Neutrophil (primary cell): Measurements from ENCODE around the gene DYRK1A.

Source experiments
- H3K27ac ChIP-seq: fragments of 200-600 bp; sonication (generic); 2 replicates; pipeline ENCODE4 v1.5.1; 2016; ENCODE audit warnings: mild to moderate bottlenecking, moderate library complexity
- H3K27me3 ChIP-seq: fragments of 200-600 bp; sonication (generic); 2 replicates; pipeline ENCODE4 v1.6.0; 2016; ENCODE audit warnings: mild to moderate bottlenecking
- H3K36me3 ChIP-seq: fragments of 200-600 bp; sonication (generic); 2 replicates; pipeline ENCODE4 v1.5.1; 2017
- H3K4me1 ChIP-seq, 2 experiments: fragments of 200-600 bp in 1 of 2; sonication (generic) in 1 of 2; 1 replicate in 1 of 2; 2 replicates in 1 of 2; pipeline versions ENCODE4 v1.5.1 to v1.6.1; 2013 to 2016; ENCODE audit warnings: low read depth in 1 of 2, low read length in 1 of 2, mild to moderate bottlenecking in 1 of 2, moderate library complexity in 1 of 2; ENCODE audit not compliant: control insufficient read depth in 1 of 2, insufficient read depth in 1 of 2
- H3K4me3 ChIP-seq, 2 experiments: fragments of 200-600 bp in 1 of 2; sonication (generic) in 1 of 2; 1 replicate in 1 of 2; 2 replicates in 1 of 2; pipeline ENCODE4 v1.5.1; 2013 to 2016; ENCODE audit warnings: low read depth in 1 of 2, low read length in 1 of 2, mild to moderate bottlenecking in 1 of 2, moderate library complexity in 1 of 2
- H3K9me3 ChIP-seq: fragments of 200-600 bp; sonication (generic); 2 replicates; pipeline ENCODE4 v1.5.1; 2016
- TF ChIP-seq, protein P1 (sequence below): fragments of 200-600 bp; sonication (generic); IDR thresholded peaks from 2 replicates; pipeline ENCODE4 v1.5.1; 2016; ENCODE audit warnings: antibody characterized with exemption

The DYRK1A gene

DNA sequence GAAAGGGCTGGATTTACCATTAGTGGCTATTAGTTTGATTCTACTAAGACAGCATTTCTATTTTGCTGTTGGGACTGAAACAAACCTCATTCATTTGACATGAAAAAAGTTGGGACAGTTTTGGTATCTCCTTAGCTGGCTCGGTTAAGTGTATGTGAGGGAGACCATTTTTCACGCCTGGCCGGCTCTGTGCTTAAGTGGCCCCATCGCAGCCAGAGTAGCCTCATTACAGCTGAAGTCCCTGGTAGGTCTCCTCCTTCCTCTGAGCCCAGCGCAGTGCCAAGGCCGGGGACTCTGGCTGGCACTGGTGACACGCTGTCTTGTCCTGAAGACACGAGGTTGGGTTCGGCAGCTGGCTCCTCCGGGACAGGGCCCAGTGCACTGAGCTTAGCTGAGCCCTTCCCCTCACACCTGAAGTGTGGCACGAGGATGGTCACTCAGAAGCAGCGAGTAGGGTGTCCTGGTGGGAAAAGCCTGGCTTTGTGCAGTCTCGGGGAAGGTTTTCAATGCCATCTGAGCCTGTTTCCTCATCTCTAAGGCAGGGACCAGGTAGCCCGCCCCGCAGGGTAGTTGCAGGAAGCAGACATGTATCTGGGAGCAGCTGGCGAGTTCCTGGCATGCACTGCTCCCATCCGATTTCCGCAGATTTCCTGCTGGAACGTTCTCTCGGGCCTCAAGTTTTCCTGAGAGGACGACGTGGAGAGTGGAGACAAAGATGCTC lies 196.5 kb downstream of the DYRK1A start:
- TF ChIP-seq, protein P1, sequence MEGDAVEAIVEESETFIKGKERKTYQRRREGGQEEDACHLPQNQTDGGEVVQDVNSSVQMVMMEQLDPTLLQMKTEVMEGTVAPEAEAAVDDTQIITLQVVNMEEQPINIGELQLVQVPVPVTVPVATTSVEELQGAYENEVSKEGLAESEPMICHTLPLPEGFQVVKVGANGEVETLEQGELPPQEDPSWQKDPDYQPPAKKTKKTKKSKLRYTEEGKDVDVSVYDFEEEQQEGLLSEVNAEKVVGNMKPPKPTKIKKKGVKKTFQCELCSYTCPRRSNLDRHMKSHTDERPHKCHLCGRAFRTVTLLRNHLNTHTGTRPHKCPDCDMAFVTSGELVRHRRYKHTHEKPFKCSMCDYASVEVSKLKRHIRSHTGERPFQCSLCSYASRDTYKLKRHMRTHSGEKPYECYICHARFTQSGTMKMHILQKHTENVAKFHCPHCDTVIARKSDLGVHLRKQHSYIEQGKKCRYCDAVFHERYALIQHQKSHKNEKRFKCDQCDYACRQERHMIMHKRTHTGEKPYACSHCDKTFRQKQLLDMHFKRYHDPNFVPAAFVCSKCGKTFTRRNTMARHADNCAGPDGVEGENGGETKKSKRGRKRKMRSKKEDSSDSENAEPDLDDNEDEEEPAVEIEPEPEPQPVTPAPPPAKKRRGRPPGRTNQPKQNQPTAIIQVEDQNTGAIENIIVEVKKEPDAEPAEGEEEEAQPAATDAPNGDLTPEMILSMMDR: no peak
- Histone ChIP-seq H3K4me3 (peak overlapping the region; percentile 77 to 81), H3K27ac (peak overlapping the region; percentile 44), H3K9me3 (no peaks in the 10 kb centered on the region), H3K4me1 (peaks cover 15 to 16% of the 10 kb centered on the region in 2 experiments), H3K36me3 (no peaks in the 10 kb centered on the region), H3K27me3 (peaks cover 2% of the 10 kb centered on the region)

DNA sequence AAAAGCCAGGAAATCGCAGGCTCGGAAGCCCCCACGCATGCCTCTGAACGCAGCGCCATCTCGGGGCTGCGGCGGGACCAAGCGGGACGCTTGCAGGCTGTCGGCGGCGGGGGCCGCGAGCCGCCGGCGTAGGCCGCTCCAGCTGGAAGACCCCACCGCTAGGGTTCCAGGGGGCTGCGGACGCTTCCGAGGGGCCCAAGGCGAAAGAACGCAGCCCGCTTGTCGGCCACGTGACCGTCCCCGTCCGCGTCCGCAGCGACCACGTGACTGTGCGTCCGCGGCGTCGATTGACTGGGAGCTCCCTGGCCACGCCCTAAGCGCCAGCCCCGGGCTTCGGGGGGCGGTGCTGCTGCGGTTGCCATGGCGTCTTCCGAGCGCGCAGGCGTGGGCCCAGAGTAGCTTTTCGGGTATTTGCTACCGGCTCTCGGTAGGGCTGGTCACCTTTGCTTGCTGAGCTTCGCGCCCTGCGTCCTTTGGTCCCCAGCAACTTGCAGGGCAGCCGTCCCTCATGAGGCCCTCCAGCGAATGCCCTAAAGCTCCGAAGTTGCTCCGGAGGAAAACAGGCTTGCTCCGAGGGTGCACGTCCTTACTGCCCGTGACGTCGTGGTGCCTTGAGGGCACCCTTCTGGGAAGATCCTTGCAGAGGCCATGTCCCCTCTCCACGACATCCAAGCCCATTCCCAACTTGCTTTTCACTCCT lies 197.2 kb downstream of the DYRK1A start:
- Histone ChIP-seq H3K36me3 (no peaks in the 10 kb centered on the region), H3K4me1 (peaks cover 15 to 16% of the 10 kb centered on the region in 2 experiments), H3K4me3 (peak overlapping the region; percentile 77 to 81), H3K27ac (peak overlapping the region; percentile 44), H3K27me3 (peaks cover 9% of the 10 kb centered on the region), H3K9me3 (no peaks in the 10 kb centered on the region)
- TF ChIP-seq, protein P1: peak; percentile 46

DNA sequence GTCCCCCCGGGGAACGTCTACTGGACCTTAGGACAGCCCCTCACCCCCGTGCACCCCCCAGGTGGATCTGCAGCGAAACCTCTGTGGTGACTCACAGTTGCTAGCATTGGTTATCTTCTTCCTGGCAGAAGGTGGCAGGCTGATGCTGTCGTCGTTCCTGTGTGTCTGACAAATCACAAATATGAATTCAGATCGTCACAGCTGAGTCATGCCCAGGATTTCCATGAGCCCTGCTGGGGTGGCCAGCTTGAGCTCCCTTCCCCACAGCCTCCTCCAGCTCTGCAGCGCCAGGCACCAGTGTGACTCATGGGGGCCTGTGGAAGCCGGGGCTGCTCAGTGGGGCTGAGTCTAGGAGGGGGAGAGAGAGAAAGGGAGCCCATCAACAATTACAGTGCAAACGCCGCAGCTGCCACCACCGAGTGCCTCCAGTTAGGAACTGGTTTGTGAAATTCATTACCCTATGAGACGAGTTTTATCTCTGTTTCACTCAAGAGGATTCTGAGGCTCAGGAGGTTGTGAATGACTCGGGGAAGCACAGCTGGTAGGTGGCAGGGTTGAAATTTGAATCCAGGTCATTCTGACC lies 197.9 kb downstream of the DYRK1A start:
- H3K4me1 ChIP-seq: peaks cover 15 to 16% of the 10 kb centered on the region in 2 experiments
- TF ChIP-seq, protein P1: no peak

DNA sequence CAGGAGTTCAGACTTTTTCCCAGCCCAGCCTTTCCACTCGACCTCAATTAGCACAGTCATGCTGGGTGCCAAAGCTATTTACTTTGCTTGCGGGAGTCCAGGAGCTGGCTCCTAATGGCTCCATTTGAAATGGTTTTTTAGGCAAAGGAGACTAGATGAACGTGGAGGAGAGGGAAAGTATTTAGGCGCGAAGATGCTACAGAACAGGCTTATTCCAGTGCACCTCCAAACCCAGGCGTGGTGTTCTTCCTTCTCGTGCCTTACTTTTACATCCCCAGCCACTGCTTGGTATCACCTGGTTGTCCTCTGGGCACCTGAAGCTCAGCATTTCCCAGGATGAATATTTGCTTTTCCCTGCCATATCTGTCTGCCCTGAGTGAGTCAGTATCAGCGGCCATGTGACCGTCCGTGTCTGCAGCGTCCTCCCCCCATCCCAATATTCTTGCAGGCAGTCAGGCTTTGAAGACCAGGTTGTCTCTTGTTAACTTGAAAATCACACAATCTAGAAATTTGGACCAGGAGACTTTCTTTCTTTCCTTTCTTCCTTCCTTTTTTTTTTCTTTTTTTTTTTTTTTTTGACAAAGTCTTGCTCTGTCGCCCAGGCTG lies 198.5 kb downstream of the DYRK1A start:
- peaks cover 15 to 16% of the 10 kb centered on the region in 2 experiments for H3K4me1 ChIP-seq
- H3K4me3 ChIP-seq: peak overlapping the region; percentile 77 to 81
- H3K27ac ChIP-seq: no peak overlapping the region
- no peaks in the 10 kb centered on the region for H3K9me3 ChIP-seq
- peaks cover 21% of the 10 kb centered on the region for H3K27me3 ChIP-seq
- TF ChIP-seq, protein P1: no peak
- no peaks in the 10 kb centered on the region for H3K36me3 ChIP-seq

More for the DNA sequence above, 197.9 kb downstream of the DYRK1A start:
- peaks cover 15% of the 10 kb centered on the region for H3K27me3 ChIP-seq
- H3K36me3 ChIP-seq: no peaks in the 10 kb centered on the region
- no peaks in the 10 kb centered on the region for H3K9me3 ChIP-seq
- H3K27ac ChIP-seq: peak overlapping the region; percentile 44
- peak overlapping the region; percentile 77 to 81 for H3K4me3 ChIP-seq

DNA sequence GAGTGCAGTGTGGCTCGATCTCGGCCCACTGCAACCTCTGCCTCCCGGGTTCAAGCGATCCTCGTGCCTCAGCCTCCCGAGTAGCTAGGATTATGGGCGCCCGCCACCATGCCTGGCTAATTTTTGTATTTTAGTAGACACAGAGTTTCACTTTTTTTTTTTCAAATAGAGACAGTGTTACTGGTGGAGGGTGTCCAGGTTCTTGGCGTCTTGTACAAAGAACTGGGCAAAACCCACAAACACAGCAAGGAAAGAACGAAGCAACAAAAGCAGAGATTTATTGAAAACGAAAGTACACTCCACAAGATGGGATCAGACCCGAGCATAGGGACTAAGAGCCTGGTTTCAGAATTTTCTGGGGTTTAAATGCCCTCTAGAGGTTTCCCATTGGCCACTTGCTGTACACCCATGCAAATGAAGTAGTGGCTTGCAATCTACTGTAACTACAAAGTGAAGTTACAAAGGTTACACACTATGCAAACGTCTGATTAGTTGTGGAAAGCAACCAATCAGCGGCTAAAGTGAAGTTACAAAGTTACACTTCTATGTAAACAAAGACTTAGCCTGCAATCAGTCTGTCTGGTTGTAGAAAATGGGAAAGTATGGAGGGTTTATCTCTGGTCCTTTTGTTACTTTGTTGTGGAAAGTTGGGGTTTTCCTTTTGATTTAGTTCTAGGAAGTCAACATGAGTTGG lies 199.1 kb downstream of the DYRK1A start:
- peaks cover 15 to 16% of the 10 kb centered on the region in 2 experiments for H3K4me1 ChIP-seq
- H3K36me3 ChIP-seq: no peaks in the 10 kb centered on the region
- H3K9me3 ChIP-seq: no peaks in the 10 kb centered on the region
- no peak overlapping the region for H3K4me3 ChIP-seq
- H3K27ac ChIP-seq: no peak overlapping the region
- TF ChIP-seq, protein P1: no peak
- peaks cover 23% of the 10 kb centered on the region for H3K27me3 ChIP-seq
